DMS114 treated with DMSO at 0.1 percent for 48 hours (cell line): ENCODE measurements around the gene C1orf94.

Experiments used
- DNase-seq: peaks from one replicate; lab custom pipeline; 2025; ENCODE audit not compliant: unreplicated experiment; lab: John Stamatoyannopoulos, UW

The C1orf94 gene

DNA sequence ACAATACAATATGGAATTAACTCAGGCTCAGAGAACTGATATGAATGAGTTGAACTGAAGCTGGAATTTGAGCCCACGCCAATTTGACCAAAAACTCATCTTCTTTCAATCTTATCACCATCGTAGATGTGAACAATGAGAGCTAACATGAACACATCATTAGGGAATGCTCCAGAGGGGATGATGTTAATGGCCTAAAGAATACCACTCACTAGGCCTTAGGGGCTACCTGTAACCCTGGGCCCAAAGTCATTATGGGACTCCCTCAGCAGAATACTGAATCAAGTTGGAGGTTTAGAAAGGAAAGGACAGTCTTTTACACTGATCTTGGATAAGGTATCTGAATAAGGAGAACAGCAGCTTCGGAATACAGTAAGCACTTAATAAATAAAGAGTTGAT is 73.6 kb downstream of the C1orf94 start:
- DNase-seq, result no peak

DNA sequence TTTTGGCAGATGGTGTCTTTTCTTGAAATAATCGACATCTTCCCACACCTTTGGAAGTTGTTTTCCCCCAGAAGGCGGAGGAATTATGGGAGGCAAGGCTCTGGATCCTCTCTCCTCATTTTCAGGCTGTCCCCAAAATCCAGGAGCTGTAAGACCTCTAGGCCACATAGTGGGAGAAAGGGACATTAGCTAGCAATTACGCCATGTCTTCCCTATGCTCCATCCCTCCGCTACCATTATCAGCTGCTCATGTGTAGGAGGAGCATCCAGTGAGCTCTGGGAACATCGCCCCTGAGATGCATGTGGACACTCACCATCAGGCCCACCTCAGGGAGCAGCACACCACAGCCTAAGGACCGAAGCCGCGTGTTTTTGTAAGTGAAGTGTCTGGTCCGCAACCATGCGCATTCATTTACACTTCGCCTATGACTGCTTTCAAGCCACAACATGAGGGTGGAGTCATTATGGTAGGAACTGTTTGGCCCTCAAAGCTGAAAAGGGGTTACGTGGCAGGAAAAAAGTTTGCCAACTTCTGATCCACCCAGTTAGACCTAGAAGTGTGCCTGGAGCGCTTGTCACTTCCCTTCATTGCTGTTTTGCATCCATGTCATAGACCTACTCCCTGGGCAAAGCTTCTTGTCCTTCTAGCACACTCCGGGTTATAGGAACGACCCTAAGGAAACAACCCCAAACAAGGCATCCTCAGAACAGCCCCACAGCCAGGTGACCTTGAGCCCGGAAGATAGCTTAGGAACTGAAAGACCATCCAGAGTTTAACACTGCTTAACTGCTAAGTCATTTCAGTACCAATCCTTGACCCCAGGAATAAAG is 85.5 kb downstream of the C1orf94 start:
- DNase-seq, result no peak

DNA sequence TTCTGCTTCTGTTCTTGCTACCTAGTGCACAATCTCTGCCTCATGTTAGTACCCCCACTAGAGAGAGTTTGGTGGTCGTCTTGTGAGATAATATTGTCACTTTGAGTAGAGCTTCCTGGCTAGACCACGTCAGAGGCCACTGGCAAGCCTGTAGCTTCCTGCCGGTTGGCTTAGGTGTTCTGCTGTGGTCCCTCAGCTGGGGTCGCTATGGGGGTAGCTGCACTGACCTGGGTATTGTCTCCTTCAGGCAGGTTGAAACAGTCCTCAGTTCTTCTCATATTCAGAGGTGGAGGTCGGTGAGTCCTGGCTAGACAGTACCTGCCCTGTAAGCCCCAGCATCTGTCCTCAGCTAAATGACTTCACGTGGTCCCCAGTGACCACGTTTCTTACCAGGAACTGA is 86.2 kb downstream of the C1orf94 start:
- DNase-seq, result no peak

DNA sequence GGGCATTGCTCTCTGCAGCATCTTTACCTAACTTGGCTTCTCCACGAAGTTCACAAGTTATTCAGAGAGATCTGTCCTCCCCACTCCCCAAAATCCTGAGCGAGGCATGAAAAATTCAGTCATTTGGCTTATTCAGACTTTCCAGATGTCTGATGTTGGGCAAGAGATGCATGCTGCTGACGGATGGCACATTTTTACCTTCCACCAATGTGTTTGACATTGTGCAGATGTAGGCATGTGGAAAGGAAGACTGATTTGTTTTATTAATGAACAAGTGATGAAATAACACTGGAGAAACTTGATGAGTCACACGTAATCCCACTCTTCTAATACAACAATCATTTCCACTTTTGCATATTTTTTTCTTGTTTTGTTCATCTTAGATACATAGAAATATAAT is 86.7 kb downstream of the C1orf94 start:
- DNase-seq, result no peak

DNA sequence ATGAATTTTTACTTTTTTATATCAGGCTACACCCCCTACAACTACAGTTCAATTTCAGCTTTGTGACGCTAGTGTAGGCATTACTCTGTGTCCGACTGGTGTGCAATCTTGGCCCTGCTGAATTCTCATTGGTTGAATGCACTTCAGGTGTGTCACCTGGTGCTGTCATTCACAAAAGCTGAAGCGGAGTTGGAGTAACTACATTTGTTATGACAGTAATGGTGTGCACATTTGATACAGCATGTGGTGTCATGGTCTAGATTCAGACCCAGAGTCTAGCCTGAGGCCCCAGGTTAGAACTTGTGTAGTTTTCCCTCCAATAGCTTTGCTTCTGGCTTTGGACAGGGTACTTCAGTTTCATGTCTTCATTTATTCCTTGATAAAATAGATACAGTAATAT is 88.7 kb downstream of the C1orf94 start:
- DNase-seq, result no peak

DNA sequence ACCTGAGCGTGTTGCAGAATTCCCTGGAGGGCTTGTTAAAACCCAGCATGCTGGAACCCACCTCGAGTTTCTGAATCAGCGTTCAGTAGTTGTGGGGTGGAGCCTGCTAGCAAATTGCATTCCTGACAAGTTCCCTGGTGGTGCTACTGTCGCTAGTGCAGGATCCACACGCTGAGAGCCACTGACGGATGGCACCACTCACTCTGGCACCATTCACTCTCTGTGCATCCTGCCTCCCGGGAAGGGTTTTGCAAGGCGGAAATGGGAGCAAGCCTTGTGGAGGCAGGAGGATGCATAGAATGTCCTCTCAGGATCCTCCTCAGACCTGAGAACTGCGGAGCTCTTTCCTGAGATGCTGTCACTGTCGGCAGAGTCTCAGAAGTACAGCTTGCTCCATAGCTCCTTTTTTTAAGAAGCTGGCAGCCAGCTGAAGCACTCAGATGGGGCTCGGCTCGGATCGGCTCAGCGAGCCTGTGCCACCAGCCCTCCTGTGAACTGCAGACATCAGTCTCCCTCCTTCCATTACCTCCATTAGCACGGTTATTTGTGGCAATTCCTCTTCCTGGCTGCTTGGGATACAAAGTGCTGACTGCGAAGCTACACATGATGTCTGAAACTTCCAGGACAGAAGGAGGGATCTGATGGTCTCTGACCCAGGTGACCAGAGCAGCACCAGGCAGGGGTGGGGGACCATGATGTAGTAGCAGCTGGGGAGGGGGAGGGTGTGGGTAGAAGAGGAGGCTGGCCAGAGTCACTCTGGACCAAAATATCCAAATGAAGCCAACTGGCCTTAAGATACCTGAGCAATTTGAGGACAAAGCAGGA is 89.6 kb downstream of the C1orf94 start:
- no peak for DNase-seq

DNA sequence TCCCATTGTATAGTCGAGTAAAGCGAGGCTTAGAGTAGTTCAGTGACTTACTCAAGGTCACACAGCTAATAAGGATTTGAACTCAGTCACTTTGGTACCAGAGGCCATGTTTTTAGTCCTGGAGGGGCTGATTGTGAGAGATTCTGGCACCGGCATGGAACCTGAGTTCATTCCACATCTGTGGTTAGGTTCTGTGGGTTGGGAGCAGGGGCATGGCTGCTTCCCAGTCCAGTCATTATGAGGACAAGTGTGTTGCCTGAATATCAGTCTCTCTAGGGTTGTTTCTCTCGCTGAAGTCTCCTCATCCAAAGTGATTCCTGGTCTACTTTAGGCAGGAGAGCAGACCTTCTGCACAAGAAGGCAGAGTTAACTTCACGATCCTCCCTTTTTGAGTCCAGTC is 90.6 kb downstream of the C1orf94 start:
- DNase-seq, result no peak

DNA sequence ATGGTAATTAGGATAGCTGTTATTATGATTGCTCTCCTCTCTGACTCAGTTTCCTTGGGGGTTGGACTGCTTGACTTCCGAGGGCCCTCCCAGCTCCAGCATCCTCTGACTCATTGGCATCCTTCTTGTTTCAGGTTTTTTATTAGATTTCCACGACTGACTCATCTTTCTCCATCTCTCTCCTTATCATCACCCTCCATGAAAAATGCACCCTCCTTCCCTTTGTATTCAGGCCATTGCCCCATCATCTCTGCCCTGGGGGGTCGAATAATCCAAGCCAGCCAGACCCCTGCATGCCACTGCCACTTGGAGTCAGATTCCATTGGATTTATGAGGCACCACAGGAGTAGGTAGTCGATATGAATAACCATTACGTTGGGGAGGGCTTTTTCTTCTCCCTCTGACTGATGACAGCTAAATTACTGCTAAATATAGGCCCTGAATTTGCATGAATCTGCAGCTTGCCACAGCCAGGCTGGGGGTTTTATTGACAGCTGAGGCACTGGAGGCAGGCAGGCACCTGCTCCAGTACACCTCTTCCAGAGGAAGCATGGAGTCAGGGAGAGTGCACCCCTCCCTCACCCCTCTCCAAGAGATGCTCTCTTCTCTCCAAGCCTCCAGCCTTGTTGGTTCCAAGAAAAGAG is 91.7 kb downstream of the C1orf94 start:
- DNase-seq, result no peak
